AG09319 (cell line): Measurements from ENCODE around the gene PPHLN1.

ENCODE experiments used
- DNase-seq: peaks from one replicate; pipeline ENCODE4 v3.0.0-alpha.2; 2010; ENCODE audit warnings: low read depth; ENCODE audit errors: extremely low read depth
- CTCF ChIP-seq: IDR thresholded peaks from 2 replicates; pipeline ENCODE4 v1.5.1; 2011; ENCODE audit warnings: low read depth, mild to moderate bottlenecking, inconsistent platforms, low read length, moderate library complexity

The PPHLN1 gene

GRCh38 chr12:42360747-42361403 is 34.9 kb downstream of the PPHLN1 start:
- TF ChIP-seq CTCF: no peak
- DNase-seq: no peak

GRCh38 chr12:42361909-42362646 is 36.1 kb downstream of the PPHLN1 start:
- DNase-seq: no peak
- no peak for TF ChIP-seq CTCF

GRCh38 chr12:42362647-42363260 is 36.8 kb downstream of the PPHLN1 start:
- TF ChIP-seq CTCF: no peak
- no peak for DNase-seq

GRCh38 chr12:42364692-42365091 is 38.7 kb downstream of the PPHLN1 start:
- no peak for DNase-seq
- no peak for TF ChIP-seq CTCF

- DNase-seq: no peak
- TF ChIP-seq CTCF: no peak
Measured at GRCh38 chr12:42365486-42365885, 39.5 kb downstream of the PPHLN1 start.

- TF ChIP-seq CTCF: no peak
- DNase-seq: no peak
Measured at GRCh38 chr12:42370013-42370412, 44.0 kb downstream of the PPHLN1 start.

GRCh38 chr12:42372154-42372791 is 46.3 kb downstream of the PPHLN1 start:
- DNase-seq: no peak
- TF ChIP-seq CTCF: peak; percentile 75
